ENCODE results near the gene MAD1L1. TPM values are rescaled to one million over a fixed set of nuclear protein-coding genes. Genes with fewer than 3 reads are reported as not detected.
"Not testable (repeated sequence)": the region's sequence is repeated elsewhere in the genome, so short reads cannot be mapped to it uniquely, and the experiment has no call there.

MAD1L1 gene
- total RNA-seq, 1 experiment from 2014 or later: 184 TPM

DNA sequence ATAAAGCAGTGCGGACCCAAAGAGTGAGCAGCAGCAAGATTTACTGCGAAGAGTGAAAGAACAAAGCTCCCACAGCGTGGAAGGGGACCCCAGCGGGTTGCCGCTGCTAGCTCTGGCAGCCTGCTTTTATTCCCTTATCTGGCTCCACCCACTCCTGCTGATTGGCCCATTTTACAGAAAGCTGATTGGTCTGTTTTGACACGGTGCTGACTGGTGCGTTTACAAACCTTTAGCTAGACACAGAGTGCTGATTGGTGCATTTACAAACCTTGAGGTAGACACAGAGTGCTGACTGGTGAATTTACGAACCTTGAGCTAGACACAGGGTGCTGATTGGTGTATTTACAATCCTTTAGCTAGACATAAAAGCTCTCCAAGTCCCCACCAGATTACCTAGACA lies 256.2 kb downstream of the MAD1L1 start:
- not testable (repeated sequence) for DNase-seq (ENCODE audit: low read depth)

GRCh38 chr7:1975581-1975980 lies 257.2 kb downstream of the MAD1L1 start:
- DNase-seq (ENCODE audit: low read depth): no peak

- DNase-seq (ENCODE audit: low read depth): no peak
Observed at GRCh38 chr7:1975179-1975578, 257.6 kb downstream of the MAD1L1 start.

DNA sequence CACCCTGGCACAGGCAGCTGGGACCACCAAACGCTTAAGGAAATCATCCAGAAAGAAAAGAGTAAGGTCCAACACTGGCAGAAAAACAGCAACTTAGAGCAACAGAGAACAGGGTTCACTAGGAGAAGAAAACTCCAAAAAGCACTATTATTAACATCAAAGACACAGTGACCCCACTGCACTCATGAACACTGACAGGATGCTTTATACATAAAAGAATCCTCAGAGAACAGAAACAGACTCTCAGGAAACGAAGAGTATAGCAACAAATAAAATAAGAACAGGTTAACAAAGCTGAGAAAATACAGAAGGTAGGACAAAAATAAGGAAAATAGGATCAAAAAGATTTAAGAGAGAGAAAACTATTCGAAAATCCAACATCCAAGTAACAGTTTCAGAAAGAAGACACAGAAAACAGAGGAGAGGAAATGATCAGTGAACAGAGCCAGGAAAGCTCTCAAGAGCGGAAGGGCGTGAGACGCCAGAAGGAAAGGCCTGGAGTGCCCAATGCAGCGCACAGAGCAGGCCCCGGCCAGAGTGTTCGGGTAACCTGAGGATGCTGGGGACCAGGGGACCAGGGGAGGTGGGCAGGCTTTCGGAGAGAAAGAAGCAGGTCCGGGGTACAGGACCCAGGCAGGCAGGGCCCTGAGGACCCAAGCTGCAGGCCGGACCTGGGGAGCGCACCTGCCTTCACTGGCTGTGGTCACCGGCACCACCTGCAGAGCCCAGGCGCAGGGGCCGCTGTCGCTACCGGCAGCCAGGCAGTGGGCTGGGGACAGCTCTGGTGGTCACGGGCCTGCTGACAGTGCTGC lies 258.2 kb downstream of the MAD1L1 start:
- DNase-seq (ENCODE audit: low read depth): no peak

DNA sequence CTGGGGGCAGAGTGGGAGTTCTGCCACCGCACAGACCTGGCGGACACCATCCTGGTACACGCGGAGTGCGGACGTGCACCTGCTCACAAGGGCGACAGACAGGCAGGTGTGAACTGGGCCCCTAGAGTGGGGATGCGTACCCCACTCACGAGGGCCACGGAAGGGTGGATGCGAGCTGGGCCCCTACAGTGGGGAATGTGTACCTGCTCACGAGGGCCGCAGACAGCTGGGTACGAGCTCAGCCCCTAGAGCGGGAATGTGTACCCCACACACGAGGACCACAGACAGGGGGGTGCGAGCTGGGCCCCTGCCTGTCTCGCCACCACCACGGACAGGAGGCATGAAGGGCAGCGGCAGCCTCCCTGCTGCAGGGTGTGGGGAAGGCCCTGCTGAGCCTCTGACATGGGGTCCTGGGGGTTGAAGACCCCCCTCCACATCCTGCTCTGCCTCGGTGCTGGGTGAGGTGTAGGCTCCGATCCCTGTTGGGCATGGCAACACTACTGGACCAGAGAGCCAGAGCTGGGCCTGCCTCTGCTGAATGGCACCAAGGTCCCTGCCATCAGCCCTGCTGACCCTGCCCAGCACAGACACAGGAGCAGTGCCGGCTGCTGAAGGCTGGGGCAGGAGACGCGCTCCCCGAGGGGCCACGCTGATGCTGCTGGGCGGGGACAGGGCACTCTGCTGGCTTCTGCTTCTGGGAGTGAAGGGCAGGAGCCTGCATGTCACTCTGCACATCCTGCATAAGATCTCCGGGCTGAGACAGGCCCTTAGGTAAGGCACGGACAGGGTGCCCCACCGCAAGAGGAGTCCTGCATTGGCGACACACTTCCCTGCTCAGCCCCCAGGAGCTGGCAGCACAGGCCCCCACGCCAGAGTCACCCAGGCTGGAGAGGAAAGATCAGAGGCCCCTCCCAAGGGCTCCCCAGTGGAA lies 259.2 kb downstream of the MAD1L1 start:
- no peak for DNase-seq (ENCODE audit: low read depth)

GRCh38 chr7:1972744-1973143 lies 260.0 kb downstream of the MAD1L1 start:
- DNase-seq (ENCODE audit: low read depth): no peak

- no peak for DNase-seq (ENCODE audit: low read depth)
Observed at GRCh38 chr7:1971946-1972654, 260.6 kb downstream of the MAD1L1 start.

GRCh38 chr7:1970895-1971294 lies 261.9 kb downstream of the MAD1L1 start:
- no peak for DNase-seq (ENCODE audit: low read depth)

DNA sequence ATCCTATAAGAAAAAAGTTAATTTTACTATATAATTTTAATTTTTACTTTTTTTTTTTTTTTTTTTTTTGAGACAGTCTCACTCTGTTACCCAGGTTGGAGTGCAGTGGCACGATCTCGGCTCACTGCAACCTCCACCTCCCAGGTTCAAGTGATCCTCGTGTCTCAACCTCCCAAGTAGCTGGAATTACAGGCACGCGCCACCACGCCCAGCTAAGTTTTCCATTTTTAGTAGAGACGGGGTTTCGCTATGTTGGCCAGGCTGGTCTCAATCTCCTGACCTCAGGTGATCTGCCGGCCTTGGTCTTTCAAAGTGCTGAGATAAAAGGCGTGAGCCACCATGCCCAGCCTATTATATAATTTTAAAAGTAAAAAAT lies 262.5 kb downstream of the MAD1L1 start:
- DNase-seq (ENCODE audit: low read depth): not testable (repeated sequence)

GRCh38 chr7:1969459-1970284 lies 263.1 kb downstream of the MAD1L1 start:
- no peak for DNase-seq (ENCODE audit: low read depth)

DNA sequence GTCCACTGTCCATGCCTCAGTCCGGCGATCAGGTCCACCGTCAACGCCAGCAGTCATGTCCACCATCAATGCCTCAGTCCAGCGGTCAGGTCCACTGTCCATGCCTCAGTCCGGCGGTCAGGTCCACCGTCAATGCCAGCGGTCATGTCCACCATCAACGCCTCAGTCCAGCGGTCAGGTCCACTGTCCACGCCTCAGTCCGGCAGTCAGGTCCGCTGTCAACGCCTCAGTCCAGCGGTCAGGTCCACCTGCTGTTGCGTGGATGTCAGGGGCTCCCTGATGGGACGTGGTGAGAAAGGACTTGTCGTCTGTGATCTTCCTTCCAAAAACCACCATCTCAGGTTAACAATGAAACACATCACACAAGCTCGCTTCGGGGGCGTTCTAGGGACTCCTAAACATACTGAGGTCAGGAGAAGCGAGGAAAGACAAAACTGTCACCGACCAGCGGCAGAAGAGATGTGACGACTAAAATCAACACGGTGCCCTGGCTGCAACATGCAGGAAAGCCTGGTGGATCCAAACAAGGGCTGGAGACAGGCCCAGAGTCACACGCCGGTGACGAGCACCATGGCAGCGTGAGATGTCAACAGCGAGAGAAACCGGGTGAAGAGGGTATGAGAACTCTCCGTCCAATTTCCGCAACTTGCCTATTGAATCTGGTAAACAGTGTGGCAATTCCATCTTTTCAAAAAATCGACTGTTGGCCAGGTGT lies 264.2 kb downstream of the MAD1L1 start:
- DNase-seq (ENCODE audit: low read depth): no peak

- no peak for DNase-seq (ENCODE audit: low read depth)
Observed at GRCh38 chr7:1967512-1968396, 265.0 kb downstream of the MAD1L1 start.

GRCh38 chr7:1966631-1967200 lies 266.0 kb downstream of the MAD1L1 start:
- no peak for DNase-seq (ENCODE audit: low read depth)

DNA sequence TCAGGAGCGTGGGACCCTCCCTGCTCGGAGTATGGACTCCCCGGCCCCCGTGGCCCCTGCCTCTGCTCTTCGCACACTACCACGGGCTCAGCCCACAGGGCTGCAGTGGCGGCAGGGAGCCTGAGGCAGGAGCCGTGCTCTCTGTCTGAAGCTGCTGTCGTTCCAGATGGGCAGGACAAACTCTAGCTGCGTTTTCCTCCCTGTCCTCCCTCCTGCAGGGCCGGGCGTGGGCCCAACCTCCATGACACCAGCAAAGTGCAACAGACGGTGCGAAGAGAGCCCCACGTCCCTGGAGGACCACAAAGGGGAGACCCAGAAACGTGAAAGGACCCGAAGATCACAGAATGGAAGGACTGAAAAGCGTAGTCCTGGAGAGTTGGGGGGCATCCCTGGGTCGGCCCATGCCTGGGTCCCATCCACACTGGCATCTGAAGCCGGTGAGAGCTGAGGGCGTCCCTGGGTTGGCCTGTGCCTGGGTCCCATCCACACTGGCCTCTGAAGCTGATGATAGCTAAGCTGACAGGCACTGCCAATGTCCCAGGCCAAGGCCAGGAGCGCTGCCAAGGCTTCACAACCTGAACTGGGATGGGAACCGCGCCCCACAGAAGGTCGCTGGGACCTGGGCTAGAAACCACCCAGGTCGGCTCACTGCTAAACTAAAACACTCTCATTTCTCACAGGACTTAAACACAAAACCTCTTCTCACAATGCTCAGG lies 267.0 kb downstream of the MAD1L1 start:
- no peak for DNase-seq (ENCODE audit: low read depth)

GRCh38 chr7:1964913-1965578 lies 267.7 kb downstream of the MAD1L1 start:
- DNase-seq (ENCODE audit: low read depth): no peak

- DNase-seq (ENCODE audit: low read depth): no peak
Observed at GRCh38 chr7:1964211-1964912, 268.4 kb downstream of the MAD1L1 start.

DNA sequence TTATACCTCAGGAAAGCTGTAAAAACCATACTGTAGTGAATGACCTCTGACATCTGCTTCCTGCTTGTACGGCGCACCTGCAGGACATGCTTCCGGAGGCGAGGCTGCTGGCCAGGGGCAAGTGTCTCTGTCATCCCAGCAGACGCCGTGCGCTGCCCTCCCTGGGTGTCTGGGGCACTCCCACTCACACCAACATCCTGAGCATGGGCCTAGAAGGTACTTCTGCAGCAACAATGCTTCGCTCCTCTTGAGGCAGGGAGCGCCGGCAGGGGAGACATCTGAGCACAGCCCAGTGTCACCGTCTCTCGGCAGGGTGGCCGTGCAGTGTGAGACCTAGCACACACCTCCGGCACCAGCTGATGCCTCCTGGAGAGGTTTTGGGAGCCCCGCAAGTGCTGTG lies 269.2 kb downstream of the MAD1L1 start:
- DNase-seq (ENCODE audit: low read depth): no peak

Data from HT1080 (cell line).